AG09319 (cell line): ENCODE data around the gene SEMA4C.

Experiments
- DNase-seq: peaks from one replicate; pipeline ENCODE4 v3.0.0-alpha.2; 2010; ENCODE audit warnings: low read depth; ENCODE audit errors: extremely low read depth
- CTCF ChIP-seq: IDR thresholded peaks from 2 replicates; pipeline ENCODE4 v1.5.1; 2011; ENCODE audit warnings: low read depth, mild to moderate bottlenecking, inconsistent platforms, low read length, moderate library complexity

Gene SEMA4C

GRCh38 chr2:96832408-96832753, 37.5 kb downstream of the SEMA4C start:
- no peak for TF ChIP-seq CTCF
- DNase-seq, result no peak

- no peak for TF ChIP-seq CTCF
- no peak for DNase-seq
Measured at GRCh38 chr2:96831679-96832078, 38.2 kb downstream of the SEMA4C start.

GRCh38 chr2:96830044-96830562, 39.8 kb downstream of the SEMA4C start:
- no peak for TF ChIP-seq CTCF
- no peak for DNase-seq

GRCh38 chr2:96828874-96829273, 41.0 kb downstream of the SEMA4C start:
- no peak for DNase-seq
- no peak for TF ChIP-seq CTCF

- no peak for TF ChIP-seq CTCF
- no peak for DNase-seq
Measured at GRCh38 chr2:96828436-96828835, 41.4 kb downstream of the SEMA4C start.

- DNase-seq, result no peak
- no peak for TF ChIP-seq CTCF
Measured at GRCh38 chr2:96826546-96827278, 43.2 kb downstream of the SEMA4C start.

- no peak for DNase-seq
Measured at GRCh38 chr2:96825057-96825456, 44.8 kb downstream of the SEMA4C start.

More at GRCh38 chr2:96825057-96825456, 44.8 kb downstream of the SEMA4C start:
- no peak for TF ChIP-seq CTCF
